Stimulated activated CD8-positive, alpha-beta memory T cell treated with anti-CD3 and anti-CD28 coated beads, Interleukin-4, amount 100 ng/mL, for 1 hour (primary cell): Measurements from ENCODE around the gene TRIM74.
A peak's percentile ranks its signal among the peaks of the same experiment; 100 is the strongest.
"Not testable (repeated sequence)": the region's sequence is repeated elsewhere in the genome, so short reads cannot be mapped to it uniquely, and the experiment has no call there.

Source experiments
- DNase-seq, 2 donors: peaks; one replicate each; pipeline ENCODE4 v3.0.0-alpha.2; 2020; ENCODE audit warnings: low read depth in 2 of 2, low spot score in 1 of 2

TRIM74 gene

DNA sequence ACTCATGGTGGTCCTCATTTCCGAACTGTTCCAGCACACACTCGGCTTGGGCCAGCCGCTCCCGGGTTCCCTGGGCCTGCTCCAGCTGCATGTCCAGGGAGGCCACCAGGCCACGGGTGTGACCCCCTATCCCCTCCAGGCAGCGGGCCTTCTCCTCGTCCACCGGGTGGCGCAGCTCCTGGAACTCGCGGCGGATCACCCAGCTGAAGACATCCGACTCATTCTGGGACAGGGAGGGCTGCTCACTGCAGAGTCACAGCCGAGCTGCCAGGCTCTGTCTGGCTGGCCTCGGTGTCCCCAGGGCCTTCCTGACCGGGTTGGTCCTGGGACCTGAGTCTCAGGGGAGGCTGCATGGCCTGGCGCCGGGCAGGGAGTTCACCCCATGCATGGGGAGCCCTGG lies 9.2 kb downstream of the TRIM74 start:
- not testable (repeated sequence) for DNase-seq

DNA sequence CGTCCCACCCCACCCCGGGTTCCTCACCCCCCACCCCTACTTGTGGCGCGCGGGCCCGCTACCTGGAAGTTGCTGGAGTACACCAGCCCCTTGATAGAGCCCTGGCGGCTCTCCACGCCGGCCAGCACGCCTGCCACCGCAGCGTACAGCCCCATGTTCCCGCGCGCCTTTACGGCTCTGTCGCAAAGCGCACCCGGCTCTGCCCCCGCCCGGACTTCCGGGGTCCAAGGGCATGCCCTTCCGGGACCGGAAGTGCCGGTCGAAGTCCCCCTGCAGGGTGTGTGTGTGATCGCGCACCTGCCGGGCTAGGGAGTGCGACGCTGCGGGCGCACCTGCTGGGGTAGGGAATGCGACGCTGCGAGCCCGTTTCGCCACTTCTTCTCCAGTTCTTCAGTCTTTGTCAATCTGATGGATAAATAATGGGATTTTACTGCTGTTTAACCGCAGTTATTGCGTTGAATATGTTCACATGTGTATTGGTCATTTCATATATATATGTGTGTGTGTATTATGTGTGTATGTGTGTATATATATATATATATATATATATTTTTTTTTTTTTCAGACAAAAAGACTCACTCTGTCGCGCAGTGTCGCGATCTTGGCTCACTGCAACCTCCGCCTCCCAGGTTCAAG lies 14.6 kb downstream of the TRIM74 start:
- not testable (repeated sequence) for DNase-seq

DNA sequence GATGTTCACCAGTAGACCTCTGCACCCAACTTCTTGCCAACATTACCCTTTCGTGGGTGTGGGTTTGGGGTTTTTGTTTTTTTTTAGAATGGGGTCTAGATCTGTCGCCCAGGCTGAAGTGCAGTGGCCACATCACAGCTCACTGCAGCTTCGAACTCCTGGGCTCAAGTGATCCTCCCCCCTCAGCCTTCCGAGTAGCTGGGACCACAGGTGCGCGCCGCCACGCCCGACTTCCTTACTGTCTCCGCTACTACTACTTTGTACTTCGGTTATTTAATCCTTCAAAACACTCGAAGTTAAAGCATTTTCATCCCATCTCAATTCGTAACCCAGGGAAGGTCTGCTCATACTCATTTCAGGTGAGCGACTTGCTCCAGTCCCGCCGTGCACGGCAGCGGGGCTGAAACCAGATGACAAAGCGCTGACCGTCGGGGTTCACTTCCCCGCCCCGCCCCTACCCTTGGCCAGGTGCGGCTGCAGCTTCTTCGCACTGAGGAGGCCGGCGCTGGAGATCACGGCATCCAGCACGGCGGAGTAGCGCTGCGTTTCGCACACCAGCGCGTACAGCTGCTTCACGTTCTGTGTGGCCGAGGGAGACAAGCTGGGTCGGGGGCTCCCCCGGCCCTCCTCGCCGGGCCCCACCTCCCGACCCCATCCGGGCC lies 15.2 kb downstream of the TRIM74 start:
- DNase-seq: not testable (repeated sequence)

GRCh38 chr7:72950432-72950831 lies 18.8 kb downstream of the TRIM74 start:
- not testable (repeated sequence) for DNase-seq

- not testable (repeated sequence) for DNase-seq
Observed at GRCh38 chr7:72949686-72950085, 19.6 kb downstream of the TRIM74 start.

DNA sequence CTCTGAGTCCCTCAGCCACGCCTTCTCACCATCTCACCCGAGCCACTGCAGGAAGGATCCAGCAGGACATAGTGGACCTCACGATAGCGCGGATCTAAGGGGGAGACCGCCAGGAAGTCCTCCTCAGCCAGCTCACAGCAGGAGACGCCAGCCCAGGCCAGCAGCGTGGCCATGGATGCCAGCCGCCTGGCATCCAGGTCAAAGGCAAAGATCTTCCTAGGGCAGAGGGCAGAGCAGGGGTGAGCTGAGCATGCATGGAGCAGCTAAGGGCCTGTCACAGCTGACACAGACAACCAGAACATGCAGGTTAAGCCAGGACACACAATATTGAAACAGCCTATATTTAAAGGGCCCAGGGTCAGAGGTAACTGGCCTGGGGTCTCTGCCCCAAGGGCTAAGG lies 20.0 kb downstream of the TRIM74 start:
- DNase-seq: not testable (repeated sequence)

GRCh38 chr7:72948714-72949113 lies 20.6 kb downstream of the TRIM74 start:
- not testable (repeated sequence) for DNase-seq

DNA sequence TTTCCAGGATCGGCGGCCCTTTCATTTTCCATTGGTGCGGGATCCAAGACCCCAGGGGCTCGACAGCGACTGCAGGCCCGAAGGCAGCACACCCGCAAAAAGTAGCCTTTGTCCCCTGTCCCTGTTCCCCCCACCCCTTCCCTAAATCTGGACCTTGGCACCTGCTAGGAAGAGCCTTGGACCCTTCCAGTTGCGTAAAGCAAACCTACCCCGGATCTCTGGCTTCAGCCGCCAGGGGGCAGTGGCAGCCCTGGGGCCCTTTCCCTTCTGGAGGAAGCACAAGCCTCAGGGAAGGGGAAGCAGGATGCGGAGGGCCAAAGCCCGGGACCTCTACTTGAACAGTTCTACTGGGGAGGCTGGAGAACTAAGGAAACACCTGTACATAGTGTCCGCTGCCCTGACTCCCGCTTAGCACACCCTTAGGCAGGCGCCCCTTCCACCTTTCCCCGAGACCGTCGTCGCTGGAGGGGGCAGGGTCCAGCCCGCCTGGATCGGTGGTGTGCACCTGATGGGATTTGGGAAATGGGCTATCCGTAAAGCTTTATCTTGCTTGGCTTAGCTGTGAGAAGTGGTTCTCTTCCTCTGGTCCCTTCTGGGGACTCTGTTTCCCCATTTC lies 23.0 kb downstream of the TRIM74 start:
- not testable (repeated sequence) for DNase-seq

DNA sequence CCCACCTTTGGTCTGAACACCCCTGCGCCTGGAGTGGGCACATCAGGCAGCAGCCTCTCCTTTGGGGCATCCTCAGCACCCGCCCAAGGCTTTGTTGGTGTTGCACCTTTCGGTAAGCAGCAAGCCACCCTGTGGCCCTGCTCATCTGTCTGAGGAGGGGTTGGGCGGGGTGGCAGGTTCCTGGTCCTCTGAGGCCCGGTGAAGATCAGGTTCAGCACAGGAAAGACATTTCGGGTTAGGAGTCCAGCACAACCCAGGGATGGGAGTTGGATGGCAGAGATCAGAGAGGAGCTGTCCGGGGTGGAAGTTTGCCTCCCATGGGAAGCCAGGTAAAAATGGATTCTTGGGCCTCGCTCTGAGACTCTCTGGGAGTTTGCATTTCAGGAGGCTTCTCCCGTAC lies 23.7 kb downstream of the TRIM74 start:
- DNase-seq: not testable (repeated sequence)

DNA sequence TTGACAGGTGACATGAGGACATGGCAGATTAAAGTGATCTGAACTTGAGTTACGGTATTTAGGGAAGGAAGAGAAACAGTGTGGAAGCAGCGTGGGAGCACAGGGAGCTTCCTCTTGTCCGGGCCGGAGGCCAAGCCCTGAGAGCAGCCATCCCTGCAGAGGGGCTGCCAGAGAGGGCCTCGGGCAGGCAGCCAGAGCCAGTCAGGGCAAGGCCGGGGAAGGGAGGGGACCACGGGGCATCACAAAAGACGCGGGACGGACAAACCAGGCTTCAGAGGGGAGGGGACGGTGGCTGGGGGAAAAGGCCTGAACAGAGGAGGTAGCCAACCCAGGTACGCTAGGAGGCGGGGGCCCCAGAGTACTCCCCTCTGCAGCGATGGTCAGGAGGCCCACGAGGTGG lies 24.3 kb downstream of the TRIM74 start:
- not testable (repeated sequence) for DNase-seq

DNA sequence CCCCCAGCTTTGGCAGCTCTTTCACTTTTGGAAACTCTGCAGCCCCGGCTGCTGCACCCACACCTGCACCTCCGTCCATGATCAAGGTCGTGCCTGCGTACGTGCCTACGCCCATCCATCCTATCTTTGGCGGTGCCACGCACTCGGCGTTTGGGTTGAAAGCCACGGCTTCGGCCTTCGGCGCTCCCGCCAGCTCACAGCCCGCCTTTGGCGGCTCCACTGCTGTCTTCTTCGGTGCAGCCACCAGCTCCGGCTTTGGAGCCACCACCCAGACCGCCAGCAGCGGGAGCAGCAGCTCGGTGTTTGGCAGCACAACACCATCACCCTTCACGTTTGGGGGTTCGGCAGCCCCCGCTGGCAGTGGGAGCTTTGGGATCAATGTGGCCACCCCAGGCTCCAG lies 26.3 kb downstream of the TRIM74 start:
- not testable (repeated sequence) for DNase-seq

DNA sequence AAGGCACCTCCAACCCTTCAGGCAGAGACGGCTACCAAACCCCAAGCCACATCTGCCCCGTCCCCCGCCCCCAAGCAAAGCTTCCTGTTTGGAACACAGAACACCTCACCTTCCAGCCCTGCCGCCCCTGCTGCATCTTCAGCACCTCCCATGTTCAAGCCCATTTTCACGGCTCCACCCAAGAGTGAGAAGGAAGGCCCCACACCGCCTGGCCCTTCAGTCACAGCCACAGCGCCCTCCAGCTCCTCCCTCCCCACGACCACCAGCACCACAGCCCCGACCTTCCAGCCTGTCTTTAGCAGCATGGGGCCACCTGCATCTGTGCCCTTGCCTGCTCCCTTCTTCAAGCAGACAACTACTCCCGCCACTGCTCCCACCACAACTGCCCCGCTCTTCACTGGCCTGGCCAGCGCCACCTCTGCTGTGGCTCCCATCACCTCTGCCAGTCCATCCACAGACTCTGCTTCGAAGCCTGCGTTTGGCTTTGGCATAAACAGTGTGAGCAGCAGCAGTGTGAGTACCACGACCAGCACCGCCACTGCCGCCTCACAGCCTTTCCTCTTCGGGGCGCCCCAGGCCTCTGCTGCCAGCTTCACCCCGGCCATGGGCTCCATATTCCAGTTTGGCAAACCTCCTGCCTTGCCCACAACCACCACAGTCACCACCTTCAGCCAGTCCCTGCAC lies 27.1 kb downstream of the TRIM74 start:
- DNase-seq: not testable (repeated sequence)

DNA sequence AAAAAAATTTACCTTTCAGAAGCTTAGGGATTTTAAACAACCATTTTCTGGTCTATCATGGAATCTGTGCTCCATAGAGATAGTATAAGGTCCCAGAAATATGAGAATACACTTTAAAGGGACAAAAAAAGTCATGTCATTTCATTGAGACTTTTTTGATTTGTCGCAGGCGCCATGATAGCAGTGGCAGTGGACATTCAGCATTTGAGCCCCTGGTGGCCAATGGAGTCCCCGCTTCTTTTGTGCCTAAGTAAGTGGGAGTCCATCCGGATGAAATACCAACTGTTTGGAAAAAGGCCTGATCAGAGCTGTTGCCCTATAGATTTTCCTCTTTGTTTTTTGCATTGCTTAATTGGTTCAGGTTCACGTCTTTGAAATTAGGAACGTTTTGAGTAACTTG lies 41.0 kb downstream of the TRIM74 start:
- DNase-seq: not testable (repeated sequence)

DNA sequence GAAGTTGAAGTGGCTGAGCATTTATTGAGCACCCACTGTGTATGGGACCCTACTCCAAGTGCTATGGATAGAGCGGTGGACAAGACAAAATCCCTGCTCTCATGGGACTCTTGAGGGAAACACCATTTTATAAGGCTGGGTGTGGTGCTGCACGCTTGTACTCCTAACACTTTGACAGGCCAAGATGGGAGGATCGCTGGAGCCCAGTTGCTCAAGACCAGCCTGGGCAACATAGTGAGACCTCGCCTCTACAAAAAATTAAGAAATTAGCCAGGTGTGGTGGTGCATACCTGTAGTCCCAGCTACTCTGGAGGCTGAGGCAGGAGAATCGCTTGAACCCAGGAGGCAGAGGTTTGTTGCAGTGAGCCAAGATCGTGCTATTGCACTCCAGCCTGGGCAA lies 41.5 kb downstream of the TRIM74 start:
- not testable (repeated sequence) for DNase-seq

- no peak for DNase-seq
Observed at GRCh38 chr7:72925546-72926120, 43.6 kb downstream of the TRIM74 start.

DNA sequence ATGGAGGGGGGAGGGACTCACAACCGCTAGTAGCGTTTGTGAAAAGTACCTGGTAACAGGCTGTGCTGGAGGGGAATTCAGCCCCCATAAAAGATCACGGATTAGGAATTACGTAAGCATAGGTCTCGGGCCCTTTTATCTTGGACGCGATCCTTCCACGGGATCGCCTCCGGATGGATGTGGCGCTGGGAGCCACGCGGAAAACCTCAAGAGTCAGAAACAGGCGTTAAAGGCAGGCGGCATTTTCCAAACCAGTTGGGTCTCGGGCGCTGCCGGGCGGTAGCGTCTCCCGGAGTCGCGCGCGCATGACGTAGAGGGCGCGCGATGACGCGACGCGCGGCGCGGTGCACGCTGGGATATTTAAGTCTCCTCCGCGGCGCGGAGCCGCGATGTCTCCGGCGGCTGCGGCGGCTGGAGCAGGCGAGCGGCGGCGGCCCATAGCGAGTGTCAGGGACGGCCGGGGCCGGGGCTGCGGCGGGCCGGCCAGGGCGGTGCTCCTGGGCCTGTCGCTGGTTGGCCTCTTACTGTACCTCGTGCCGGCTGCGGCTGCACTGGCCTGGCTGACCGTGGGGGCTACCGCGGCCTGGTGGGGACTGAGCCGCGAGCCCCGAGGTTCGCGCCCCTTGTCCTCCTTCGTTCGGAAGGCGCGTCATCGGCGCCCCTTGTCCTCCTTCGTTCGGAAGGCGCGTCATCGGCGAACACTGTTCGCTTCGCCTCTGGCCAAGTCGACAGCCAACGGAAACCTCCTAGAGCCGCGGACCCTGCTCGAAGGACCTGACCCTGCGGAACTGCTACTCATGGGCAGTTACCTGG lies 44.3 kb downstream of the TRIM74 start, which contains the start of gene POM121:
POM121 (plus strand) TSS at position 363 of the 813 bp plus-strand sequence; CDS start at position 390, 27 bp downstream.
- peak; percentile 60 to 66 for DNase-seq

GRCh38 chr7:72924386-72924732 lies 44.9 kb downstream of the TRIM74 start:
- DNase-seq: no peak

DNA sequence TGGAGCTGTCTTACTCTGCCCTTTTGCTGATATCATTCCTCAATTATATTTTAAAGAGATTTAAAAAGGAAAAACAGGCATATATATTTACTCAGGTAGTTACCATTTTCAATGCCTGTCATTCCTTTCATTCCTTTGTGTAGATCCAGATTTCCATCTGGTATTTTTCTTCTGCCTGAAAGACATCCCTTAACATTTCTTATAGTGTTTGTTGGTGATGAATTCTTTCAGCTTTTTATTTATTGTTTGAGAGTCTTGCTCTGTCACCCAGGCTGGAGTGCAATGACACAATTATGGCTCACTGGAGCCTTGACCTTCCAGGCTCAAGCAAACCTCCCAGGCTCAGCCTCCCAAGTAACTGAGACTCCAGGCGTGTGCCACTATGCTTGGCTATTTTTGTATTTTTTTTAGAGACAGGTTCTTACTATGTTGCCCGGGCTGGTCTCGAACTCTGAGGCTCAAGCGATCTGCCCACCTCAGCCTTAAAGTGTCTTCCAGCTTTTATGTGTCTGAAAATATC lies 50.0 kb downstream of the TRIM74 start:
- no peak for DNase-seq

DNA sequence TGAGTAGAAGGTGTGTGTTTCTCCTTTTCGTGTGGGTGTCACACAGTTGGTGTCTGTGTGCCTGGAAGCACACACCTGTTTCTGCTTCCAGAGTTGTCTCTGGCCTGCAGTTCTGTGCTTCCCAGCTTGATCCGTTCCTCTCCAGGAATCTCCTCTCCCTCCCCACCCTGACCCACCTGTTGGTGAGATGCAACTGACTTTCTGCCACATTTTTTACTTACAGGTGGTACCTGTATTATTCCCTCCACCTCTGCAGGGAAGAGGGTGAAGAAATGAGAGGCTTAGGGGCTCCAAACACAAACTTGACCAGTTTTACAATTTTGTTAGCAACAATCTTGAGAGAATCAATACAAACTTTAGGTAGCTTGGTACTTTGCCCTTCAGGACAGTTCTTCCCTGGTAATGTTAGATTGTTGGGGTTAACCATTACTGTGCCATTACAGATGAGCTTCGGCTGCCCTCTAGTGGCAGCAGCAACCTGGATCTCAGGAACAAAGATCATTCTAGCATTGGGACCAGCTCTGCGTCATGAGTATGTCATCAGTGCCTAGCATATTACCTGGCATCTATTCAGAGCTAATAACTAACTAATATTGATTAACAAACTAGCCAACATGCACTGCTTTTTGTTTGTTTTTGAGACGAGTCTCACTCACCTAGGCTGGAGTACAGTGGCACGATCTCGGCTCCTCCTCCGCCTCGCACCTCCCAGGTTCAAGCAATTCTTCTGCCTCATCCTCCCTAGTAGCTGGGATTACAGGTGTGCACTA lies 54.3 kb downstream of the TRIM74 start:
- peak in 1 of 2 donors; percentile 11 for DNase-seq

DNA sequence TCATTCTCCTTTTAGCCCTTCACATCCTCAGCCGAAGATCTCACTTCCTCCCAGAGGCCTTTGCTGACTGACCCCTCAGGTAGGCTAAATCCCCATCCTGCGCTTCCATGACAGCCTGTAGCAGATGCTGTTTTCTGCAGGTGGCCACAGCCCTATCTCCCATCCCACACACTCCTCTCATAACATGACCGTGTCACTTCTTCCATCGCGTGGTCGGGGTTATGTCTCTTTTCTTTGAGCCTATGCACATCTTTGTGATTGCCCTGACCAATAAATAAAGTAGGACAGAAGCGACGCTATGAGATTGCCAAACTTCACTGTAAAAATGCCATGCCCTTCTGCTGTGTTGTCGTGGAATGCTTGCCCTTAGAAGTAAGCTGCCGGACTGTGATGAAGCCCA lies 55.5 kb downstream of the TRIM74 start:
- DNase-seq: not testable (repeated sequence)
